Endothelial cell of umbilical vein (primary cell): ENCODE results near the gene ANKRD63. TPM values are rescaled to one million over a fixed set of nuclear protein-coding genes. Genes with fewer than 3 reads are reported as not detected.
A peak's percentile ranks its signal among the peaks of the same experiment; 100 is the strongest.

ENCODE experiments used
- BruUV-seq: library from RNA; stranded (reverse); fragments of 400-500 nt; replicated peaks from 2 replicates; lab custom pipeline; 2021; lab: Mats Ljungman, UMichigan
- CTCF ChIA-PET: fragments of 300-600, 350-600 bp; sonication (Branson Sonifier 250); formaldehyde crosslinking; loops from one replicate; lab custom pipeline; 2021; ENCODE audit warnings: antibody characterized with exemption, inconsistent platforms; lab: Charles Lee
- POLR2A ChIA-PET: fragments of 300-600, 350-600 bp; sonication (Branson Sonifier 250); formaldehyde crosslinking; loops from one replicate; lab custom pipeline; 2021; ENCODE audit warnings: antibody characterized with exemption, inconsistent platforms; lab: Charles Lee
- DNase-seq: peaks from one replicate; pipeline ENCODE4 v3.0.0-alpha.2; 2011; ENCODE audit warnings: low read depth, low spot score
- FAIRE-seq: peaks from 2 replicates; lab custom pipeline; 2011; peaks lifted over from hg19 to GRCh38; lab: Jason Lieb, UNC
- H2AFZ ChIP-seq: 2 replicates; pipeline ENCODE4 v1.6.0; 2012; ENCODE audit warnings: low read depth, low read length, control low read depth, inconsistent platforms
- H3K27ac ChIP-seq: 2 replicates; pipeline ENCODE4 v1.5.1; 2011; ENCODE audit warnings: low read depth, mild to moderate bottlenecking, control low read depth, low read length, moderate library complexity; ENCODE audit not compliant: insufficient read depth
- H3K27me3 ChIP-seq, 2 experiments: 2 replicates each; pipeline versions ENCODE4 v1.6.0 to v1.6.1; 2011; ENCODE audit warnings: low read length in 2 of 2, mixed read lengths in 1 of 2; ENCODE audit not compliant: control insufficient read depth in 2 of 2, insufficient read depth in 2 of 2
- H3K36me3 ChIP-seq, 2 experiments: 2 replicates in 1 of 2; 3 replicates in 1 of 2; pipeline ENCODE4 v1.5.1; 2011; ENCODE audit warnings: low read length in 2 of 2, mild to moderate bottlenecking in 1 of 2, moderate library complexity in 1 of 2; ENCODE audit not compliant: control insufficient read depth in 2 of 2, insufficient read depth in 2 of 2; ENCODE audit errors: extremely low read depth in 1 of 2
- H3K4me1 ChIP-seq: 3 replicates; pipeline ENCODE4 v1.5.1; 2011; ENCODE audit warnings: mild to moderate bottlenecking, low read length; ENCODE audit not compliant: control insufficient read depth, insufficient read depth; ENCODE audit errors: extremely low read depth
- H3K4me2 ChIP-seq: 2 replicates; pipeline ENCODE4 v1.6.1; 2011; ENCODE audit warnings: low read length, control low read depth, mixed read lengths; ENCODE audit not compliant: insufficient read depth
- H3K4me3 ChIP-seq, 3 experiments: fragments of 200-600 bp in 1 of 3; sonication (generic), shearing (Covaris generic) in 1 of 3; replicated peaks in 1 of 3; 2 replicates each; pipeline ENCODE4 v1.5.1; 2011 to 2016; ENCODE audit warnings: control low read depth in 3 of 3, low read length in 3 of 3, mild to moderate bottlenecking in 2 of 3, inconsistent platforms in 1 of 3, low read depth in 1 of 3, moderate library complexity in 1 of 3; ENCODE audit not compliant: insufficient read depth in 1 of 3
- H3K79me2 ChIP-seq: 2 replicates; pipeline ENCODE4 v1.6.0; 2012; ENCODE audit warnings: low read length, inconsistent platforms; ENCODE audit not compliant: control insufficient read depth, insufficient read depth
- H3K9ac ChIP-seq: replicated peaks from 2 replicates; pipeline ENCODE3; 2011; ENCODE audit warnings: low read length, control low read depth; ENCODE audit not compliant: insufficient read depth; ENCODE audit errors: extremely low read depth
- H3K9me1 ChIP-seq: replicated peaks from 3 replicates; pipeline ENCODE4 v1.6.0; 2011; ENCODE audit warnings: mild to moderate bottlenecking, low read length; ENCODE audit not compliant: control insufficient read depth, insufficient read depth; ENCODE audit errors: extremely low read depth
- H3K9me3 ChIP-seq: replicated peaks from 2 replicates; pipeline ENCODE4 v1.5.1; 2012; ENCODE audit warnings: low read length, inconsistent platforms; ENCODE audit not compliant: control insufficient read depth, insufficient read depth
- H4K20me1 ChIP-seq: replicated peaks from 2 replicates; pipeline ENCODE3; 2011; ENCODE audit warnings: mild to moderate bottlenecking, low read length; ENCODE audit not compliant: control insufficient read depth, insufficient read depth; ENCODE audit errors: extremely low read depth
- CTCF ChIP-seq, 2 donors: IDR thresholded peaks; 1 replicate in 1 of 2; 2 replicates in 1 of 2; pipeline ENCODE4 v1.5.1; 2011; ENCODE audit warnings: low read length in 2 of 2, mild to moderate bottlenecking in 2 of 2, moderate library complexity in 2 of 2, control low read depth in 1 of 2, inconsistent platforms in 1 of 2, low read depth in 1 of 2; ENCODE audit not compliant: insufficient read depth in 1 of 2; ENCODE audit errors: extremely low read depth in 1 of 2
- EZH2 ChIP-seq: IDR thresholded peaks from 2 replicates; pipeline ENCODE4 v1.6.1; 2012; ENCODE audit warnings: borderline replicate concordance, low read depth, mild to moderate bottlenecking, moderate library complexity, low read length, inconsistent platforms; ENCODE audit not compliant: severe bottlenecking
- JUN ChIP-seq: IDR thresholded peaks from 2 replicates; pipeline ENCODE4 v1.6.1; 2011; ENCODE audit warnings: borderline replicate concordance, low read depth; ENCODE audit not compliant: insufficient read length, insufficient read depth
- MYC ChIP-seq: IDR thresholded peaks from one replicate; pipeline ENCODE4 v1.6.1; 2011; ENCODE audit warnings: mild to moderate bottlenecking, low read depth, low read length
- dilution Hi-C: fragments of 300-500 bp; cut with MboI; formaldehyde crosslinking; loops from one replicate; pipeline ENCODE4 v1.15.0; 2019; ENCODE audit warnings: low sequenced_read_pairs; ENCODE audit not compliant: extremely low pct_ligation_motif_present
- intact Hi-C: fragments of 100-400 bp; cut with micrococcal nuclease; formaldehyde crosslinking; loops from one replicate; pipeline ENCODE4 v1.10.0; 2022
- polyA plus RNA-seq, 4 experiments: library from polyadenylated mRNA; depleted of rRNA in 3 of 4; stranded (reverse) in 3 of 4; unstranded in 1 of 4; fragments of >200 nt; gene quantifications; 2 replicates each; pipeline versions ENCODE4 v1.2.1 to v1.2.3, GENCODE V29; 2011 to 2012; ENCODE audit warnings: missing spikeins in 1 of 4
- total RNA-seq: library from RNA; stranded (reverse); gene quantifications from 2 replicates; pipeline ENCODE4 v1.2.3, GENCODE V29; 2021

ANKRD63 gene
- total and polyA plus RNA-seq, 2 donors (not counting 3 experiments of a cell fraction or from before 2014, with no cell fraction given), result not detected

GRCh38 chr15:40281057-40281800, 1.6 kb downstream of the ANKRD63 start:
- no TSS peak for BruUV-seq
- CTCF ChIA-PET, result interaction anchor here (0.7 to 20.1 kb wide), 14 partner anchors 9 to 235 kb away, joined by 3 to 879 read pairs (median 39); partner anchors contain the start of genes CCDC9B, DISP2, INAFM2 and PLCB2
- FAIRE-seq, result no peak

GRCh38 chr15:40280260-40281056, 2.4 kb downstream of the ANKRD63 start:
- ChIA-PET POLR2A (no interaction called here), CTCF (interaction anchor here (0.7 to 20.1 kb wide), 18 partner anchors 10 to 234 kb away, joined by 3 to 879 read pairs (median 17); partner anchors contain the start of genes CCDC9B, DISP2, INAFM2 and PAK6)
- Histone ChIP-seq H3K4me2 (no peak overlapping the region), H3K9me3 (no peaks in the 10 kb centered on the region), H3K36me3 (no peaks in the 10 kb centered on the region), H2AFZ (no peak overlapping the region), H3K27me3 (peaks cover 50 to 72% of the 10 kb centered on the region in 2 experiments), H4K20me1 (no peaks in the 10 kb centered on the region), H3K4me3 (no peak overlapping the region), H3K27ac (no peak overlapping the region), H3K9ac (no peak overlapping the region), H3K79me2 (no peaks in the 10 kb centered on the region), H3K9me1 (no peaks in the 10 kb centered on the region), H3K4me1 (peaks cover 11% of the 10 kb centered on the region)
- intact Hi-C loops, result no loop called here
- no peak for TF ChIP-seq MYC
- TF ChIP-seq CTCF (IDR thresholded peaks at IDR 0.05; ENCODE audit: extremely low read depth in 1 of 2, insufficient read depth in 1 of 2, low read depth in 1 of 2, low read length in 2 of 2), result no peak
- DNase-seq (no peak), FAIRE-seq (no peak)
- dilution Hi-C loops, result no loop called here
- BruUV-seq, result no TSS peak

More at GRCh38 chr15:40281057-40281800, 1.6 kb downstream of the ANKRD63 start:
- H3K27ac ChIP-seq, result no peak overlapping the region
- intact Hi-C loops (no loop called here), dilution Hi-C loops (no loop called here)
- no peaks in the 10 kb centered on the region for H3K9me1 ChIP-seq
- no peak overlapping the region for H3K4me2 ChIP-seq
- H3K79me2 ChIP-seq, result no peaks in the 10 kb centered on the region
- POLR2A ChIA-PET, result no interaction called here
- DNase-seq, result no peak
- TF ChIP-seq JUN (no peak), EZH2 (peak; percentile 74)
- H3K4me1 ChIP-seq, result peaks cover 12% of the 10 kb centered on the region
- no peak overlapping the region for H3K4me3 ChIP-seq
- H3K36me3 ChIP-seq, result no peaks in the 10 kb centered on the region
- H3K27me3 ChIP-seq, result peaks cover 50 to 72% of the 10 kb centered on the region in 2 experiments
- no peaks in the 10 kb centered on the region for H4K20me1 ChIP-seq
- no peaks in the 10 kb centered on the region for H3K9me3 ChIP-seq
- no peak overlapping the region for H3K9ac ChIP-seq
- no peak overlapping the region for H2AFZ ChIP-seq
